Stimulated activated CD4-positive, alpha-beta T cell treated with anti-CD3 and anti-CD28 coated beads, Interleukin-15, amount 100 ng/mL, for 1 hour (primary cell): Measurements from ENCODE around the gene OR9Q1.
"Not testable (repeated sequence)": the region's sequence is repeated elsewhere in the genome, so short reads cannot be mapped to it uniquely, and the experiment has no call there.

ENCODE experiments used
- DNase-seq, 2 donors: peaks; one replicate each; pipeline ENCODE4 v3.0.0-alpha.2; 2020; ENCODE audit warnings: low read depth in 1 of 2, low spot score in 1 of 2

OR9Q1 gene

GRCh38 chr11:58127350-58127749 is 103.7 kb downstream of the OR9Q1 start:
- no peak for DNase-seq

DNA sequence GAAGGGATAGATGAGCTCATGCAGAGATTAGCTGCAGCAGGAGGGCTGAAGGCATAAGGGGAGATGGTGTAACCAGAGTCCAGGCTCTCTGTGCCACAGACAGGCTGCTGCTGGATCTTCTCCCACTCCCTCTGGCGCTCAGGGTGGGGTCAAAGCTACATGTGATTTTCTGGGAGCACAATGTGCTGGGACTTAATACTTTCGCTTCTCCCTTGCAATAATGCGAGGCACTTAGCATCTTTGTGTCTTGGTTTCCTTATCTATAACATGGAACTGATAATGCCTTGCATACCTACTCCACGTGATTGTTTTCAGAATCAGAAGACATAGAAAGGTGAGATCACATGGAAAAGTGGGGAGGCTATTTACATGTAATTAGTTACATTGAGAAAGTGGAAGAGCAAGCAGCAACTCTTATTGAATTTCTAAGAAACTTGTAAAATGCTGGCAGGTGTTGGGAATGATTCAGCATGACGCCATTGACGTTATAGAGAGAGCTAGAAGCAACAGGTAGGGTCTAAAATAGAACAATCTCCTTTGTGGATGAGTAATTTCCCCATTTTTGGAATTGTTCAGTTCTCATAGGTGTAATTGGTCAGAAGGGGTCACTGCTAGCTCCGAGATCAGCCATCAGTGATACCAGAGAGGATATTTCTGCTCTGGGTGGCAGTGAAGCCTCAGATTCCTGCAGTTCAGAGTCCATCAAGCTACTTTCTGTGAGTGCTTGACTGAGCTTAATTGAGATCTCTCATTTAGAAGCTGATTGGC is 109.8 kb downstream of the OR9Q1 start:
- DNase-seq = no peak

DNA sequence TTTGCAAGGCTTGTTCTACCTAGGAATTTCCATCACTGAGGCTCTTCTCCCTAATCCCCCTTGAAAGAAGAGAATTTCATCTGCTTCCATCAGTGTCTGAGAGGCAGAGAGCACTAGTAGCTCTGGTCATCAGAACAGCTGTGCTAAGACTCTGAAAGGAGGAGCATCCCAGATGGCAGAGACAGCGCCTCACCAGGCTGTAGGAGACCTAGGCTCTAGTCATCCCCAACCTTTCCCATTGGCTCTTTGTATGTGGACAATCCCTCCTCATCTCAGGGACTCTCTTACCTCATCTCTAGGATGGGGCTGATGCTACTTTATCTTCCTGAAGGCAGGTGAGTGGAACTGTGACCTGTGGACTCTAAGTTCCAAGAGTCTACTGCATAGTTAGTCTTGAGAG is 110.5 kb downstream of the OR9Q1 start:
- DNase-seq = no peak

DNA sequence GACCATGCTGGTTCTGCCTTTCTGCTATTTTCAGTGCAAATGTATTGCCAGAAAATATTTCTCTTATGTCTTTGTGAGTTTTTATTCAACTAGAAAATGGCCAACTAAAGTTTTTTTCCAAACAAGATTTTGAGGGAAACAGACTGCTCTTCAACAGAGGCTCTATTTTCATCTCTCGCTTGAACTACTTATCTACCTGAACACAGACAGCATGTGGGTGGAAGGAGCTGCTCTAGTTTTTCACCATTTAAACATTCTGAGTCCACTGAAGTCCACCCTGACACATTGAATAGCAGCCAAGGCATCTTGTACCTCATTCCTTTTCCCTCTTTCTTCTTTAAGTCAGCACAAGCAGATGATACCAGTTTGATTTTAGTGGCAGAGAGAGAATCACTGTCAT is 111.5 kb downstream of the OR9Q1 start:
- no peak for DNase-seq

- no peak for DNase-seq
Observed at GRCh38 chr11:58142761-58143160, 119.1 kb downstream of the OR9Q1 start.

GRCh38 chr11:58152781-58153180 is 129.1 kb downstream of the OR9Q1 start:
- no peak for DNase-seq

DNA sequence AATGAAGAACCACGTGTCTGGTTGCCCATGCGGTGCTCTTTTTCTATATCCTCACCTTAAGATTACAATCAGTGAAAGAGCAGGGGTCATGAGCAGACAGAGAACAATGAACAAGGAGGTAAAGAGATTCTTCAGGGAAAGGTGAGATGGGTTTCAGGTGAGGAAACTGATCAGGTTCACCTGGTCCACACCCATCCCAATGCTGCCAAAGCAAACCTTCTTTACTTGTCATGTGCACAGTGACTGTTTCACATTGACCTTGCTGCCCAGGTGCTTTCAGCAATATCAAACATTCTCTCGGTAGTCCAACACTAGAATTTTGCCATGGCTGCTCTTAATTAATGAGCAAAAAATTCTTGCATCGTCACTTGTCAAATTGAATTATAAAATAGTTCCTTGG is 140.7 kb downstream of the OR9Q1 start:
- no peak for DNase-seq

GRCh38 chr11:58164990-58165389 is 141.3 kb downstream of the OR9Q1 start:
- no peak for DNase-seq

DNA sequence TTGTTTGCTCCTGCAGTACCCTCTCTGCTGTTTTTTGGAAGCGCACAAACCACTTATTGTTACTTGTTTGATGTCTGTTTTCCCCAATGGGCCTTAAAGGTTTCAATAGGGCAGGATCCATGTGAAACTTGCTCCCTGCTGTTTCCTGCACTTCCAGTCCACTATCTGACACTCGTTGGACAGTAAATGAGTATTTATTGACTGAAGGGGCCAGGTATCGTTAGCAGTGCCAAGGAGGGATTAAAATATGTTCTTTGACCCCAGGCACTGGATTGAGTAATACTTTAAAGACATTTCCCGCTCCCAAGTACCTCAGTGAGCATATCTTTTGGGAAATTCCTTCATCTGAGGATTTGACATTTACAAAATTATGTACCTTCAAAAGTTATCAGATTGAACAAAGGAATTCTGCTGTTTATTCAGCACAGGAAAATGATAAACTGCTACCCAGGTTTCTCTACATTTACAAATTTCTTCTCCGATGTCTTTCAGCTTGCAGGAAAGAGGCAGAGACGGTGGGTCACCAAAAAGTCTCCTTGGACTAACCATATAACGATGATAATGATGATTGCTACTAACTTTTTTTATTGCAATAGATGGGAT is 141.9 kb downstream of the OR9Q1 start:
- no peak for DNase-seq

DNA sequence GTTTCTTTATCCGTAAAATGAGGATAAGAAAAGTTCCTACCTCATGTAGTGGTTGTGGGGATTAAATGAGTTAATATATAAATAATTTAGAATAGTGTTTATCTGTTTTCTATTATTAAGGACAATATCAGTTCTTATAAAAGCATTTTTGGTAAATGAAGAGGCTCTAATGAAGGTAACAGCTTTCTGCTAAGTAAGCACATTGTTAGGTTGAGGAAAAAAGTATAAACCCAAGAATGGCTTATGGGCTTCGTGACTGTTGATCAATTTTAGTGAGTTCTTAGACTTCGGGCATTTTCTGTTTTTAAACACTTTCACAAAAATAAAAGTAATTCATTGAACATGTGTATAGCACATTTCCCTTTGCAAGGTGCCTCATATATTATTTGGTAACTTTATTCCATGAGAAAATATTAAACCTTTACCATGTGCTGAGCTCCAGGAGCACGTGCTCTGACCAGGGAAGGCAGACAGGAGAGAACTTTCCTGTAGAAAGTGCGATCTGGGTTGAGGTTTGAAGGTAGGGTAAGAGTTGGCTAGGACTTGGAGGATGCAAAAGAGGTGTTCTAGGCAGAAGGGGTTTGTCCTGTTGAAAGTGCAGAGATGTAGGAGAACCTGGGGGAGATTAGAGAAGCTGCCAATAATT is 153.9 kb downstream of the OR9Q1 start:
- DNase-seq = no peak

- DNase-seq = no peak
Observed at GRCh38 chr11:58178444-58178843, 154.8 kb downstream of the OR9Q1 start.

- DNase-seq = no peak
Observed at GRCh38 chr11:58179648-58180047, 156.0 kb downstream of the OR9Q1 start.

DNA sequence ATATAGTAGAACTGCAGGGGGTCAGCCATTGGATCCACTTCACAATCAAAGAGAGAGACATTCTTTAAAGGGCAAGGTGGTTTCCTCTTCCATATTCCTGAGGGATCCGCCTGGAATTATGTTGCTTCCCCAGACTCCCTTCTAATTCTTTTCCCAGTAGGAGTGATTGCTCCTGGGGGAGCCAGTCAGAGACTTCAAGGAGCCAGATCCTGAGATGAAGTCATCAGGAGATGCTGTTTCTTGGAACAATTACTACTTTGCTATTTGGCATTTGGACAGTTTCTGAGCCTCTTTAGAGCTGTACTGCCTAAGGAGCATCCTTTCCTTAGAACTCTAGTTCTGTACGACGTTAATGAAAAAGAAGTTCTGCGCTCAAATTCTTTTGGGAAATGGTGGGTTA is 163.3 kb downstream of the OR9Q1 start:
- DNase-seq = no peak

GRCh38 chr11:58188770-58189169 is 165.1 kb downstream of the OR9Q1 start, which contains the start of gene OR9Q2:
TSS of gene OR9Q2 (plus strand) at chr11:58189070. CDS start at chr11:58190491, 1,421 bp downstream.
- DNase-seq = no peak

DNA sequence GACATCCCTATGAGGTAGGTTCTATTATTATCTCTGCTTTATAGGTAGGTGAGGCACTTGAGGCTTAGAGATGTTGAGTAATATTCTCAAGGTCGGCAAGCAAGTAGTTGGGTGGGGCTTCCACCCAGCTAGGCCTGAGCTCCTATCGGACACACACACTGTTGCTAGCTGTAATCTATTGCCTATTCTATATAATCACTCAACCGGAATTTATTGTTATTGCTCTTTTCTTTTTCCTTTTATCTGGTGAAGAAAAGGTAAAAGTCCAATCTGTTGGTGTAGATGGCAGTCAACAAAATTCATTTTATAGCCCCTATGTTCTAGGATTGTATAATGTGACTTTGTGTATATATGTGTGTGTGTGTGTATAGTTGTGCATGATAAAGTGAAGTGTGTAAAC is 168.5 kb downstream of the OR9Q1 start:
- no peak for DNase-seq

GRCh38 chr11:58193391-58193790 is 169.7 kb downstream of the OR9Q1 start:
- no peak for DNase-seq

DNA sequence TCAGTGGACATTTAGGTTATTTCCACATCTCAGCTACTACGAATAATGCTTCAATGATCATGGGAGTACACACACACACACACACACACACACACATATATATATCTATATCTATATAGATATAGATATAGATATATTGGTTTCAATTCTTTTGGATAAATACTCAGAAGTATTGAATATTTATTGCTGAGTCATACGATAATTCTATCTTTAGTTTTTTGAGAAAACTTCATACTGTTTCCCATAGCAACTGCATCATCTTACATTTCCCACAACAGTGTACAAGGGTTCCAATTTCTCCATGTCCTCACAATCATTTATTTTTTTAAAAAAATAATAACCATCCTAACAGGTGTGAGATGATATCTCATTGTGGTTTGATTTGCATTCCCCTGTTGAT is 172.3 kb downstream of the OR9Q1 start:
- no peak for DNase-seq

- no peak for DNase-seq
Observed at GRCh38 chr11:58199271-58199670, 175.6 kb downstream of the OR9Q1 start.

DNA sequence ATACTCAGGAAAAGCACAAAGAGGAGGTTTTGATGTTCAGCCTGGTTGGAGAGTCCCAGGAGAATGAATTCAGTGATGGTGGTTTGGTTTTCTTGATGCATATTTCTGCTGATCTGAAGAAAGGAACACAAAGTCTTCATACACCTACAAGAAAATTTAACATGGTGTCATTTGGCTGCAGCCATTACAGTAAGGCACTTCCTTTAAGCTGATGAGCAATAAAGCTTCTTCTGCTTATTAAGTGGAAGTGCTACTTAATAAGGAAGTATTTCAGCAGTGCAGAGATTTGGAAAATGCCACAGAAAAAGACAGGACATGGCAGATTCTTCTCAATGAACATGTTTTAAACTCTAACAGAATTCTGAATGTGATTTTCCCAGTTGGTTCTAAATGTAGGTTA is 180.4 kb downstream of the OR9Q1 start, which contains the start of gene OR1S2:
Gene OR1S2, minus strand, starts transcription at position 101 of the 400 bp plus-strand sequence. Its CDS starts 0 bp downstream, at position 101.
- DNase-seq = no peak

DNA sequence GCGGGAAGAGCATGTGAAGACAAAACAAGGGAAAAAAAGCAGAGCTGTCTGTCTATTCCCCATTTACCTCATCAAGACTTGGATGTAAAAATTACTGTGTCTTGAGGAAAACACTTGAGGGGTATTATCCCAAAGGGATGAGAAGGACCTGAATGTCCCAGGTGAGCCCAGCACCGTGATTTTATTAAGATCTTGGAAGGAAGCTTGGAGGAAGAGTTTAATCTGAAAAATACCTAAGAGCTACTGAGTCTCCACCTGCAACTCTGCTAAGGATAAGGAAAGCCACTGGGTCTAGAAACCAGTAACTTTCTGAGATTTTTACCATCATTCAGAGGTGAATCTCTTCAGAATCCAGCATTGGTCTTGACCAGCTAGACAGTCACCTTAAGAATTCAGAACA is 188.7 kb downstream of the OR9Q1 start, which contains the start of gene OR1S1:
Gene OR1S1, plus strand, starts transcription at position 301 of the 400 bp plus-strand sequence.
- not testable (repeated sequence) for DNase-seq

DNA sequence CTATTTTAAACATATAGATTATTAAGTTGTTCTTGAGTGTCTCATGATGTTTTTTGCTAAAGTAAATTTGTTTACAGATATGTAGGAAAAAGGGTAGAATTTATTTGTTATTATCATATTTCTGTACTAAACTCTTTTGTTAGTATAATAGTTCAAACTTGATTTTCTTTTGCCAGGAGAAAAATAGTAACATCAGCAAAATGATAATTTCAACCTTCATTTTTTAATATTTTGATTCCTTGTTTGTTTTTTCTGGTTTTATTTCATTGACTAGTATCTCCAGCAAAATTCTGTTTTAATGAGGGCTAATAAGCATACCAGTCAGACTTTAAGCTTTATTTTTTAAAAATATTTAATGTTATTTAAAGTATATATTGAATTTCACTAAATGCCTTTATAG is 192.8 kb downstream of the OR9Q1 start:
- no peak for DNase-seq

GRCh38 chr11:58222721-58223120 is 199.0 kb downstream of the OR9Q1 start:
- DNase-seq = no peak
